Dedifferentiated amniotic fluid mesenchymal stem cell (primary cell): ENCODE data around the gene TMEM19.

ENCODE experiments used
- DNase-seq: peaks from one replicate; pipeline ENCODE4 v3.0.0-alpha.2; 2016; ENCODE audit errors: extremely low spot score

Gene TMEM19

DNA sequence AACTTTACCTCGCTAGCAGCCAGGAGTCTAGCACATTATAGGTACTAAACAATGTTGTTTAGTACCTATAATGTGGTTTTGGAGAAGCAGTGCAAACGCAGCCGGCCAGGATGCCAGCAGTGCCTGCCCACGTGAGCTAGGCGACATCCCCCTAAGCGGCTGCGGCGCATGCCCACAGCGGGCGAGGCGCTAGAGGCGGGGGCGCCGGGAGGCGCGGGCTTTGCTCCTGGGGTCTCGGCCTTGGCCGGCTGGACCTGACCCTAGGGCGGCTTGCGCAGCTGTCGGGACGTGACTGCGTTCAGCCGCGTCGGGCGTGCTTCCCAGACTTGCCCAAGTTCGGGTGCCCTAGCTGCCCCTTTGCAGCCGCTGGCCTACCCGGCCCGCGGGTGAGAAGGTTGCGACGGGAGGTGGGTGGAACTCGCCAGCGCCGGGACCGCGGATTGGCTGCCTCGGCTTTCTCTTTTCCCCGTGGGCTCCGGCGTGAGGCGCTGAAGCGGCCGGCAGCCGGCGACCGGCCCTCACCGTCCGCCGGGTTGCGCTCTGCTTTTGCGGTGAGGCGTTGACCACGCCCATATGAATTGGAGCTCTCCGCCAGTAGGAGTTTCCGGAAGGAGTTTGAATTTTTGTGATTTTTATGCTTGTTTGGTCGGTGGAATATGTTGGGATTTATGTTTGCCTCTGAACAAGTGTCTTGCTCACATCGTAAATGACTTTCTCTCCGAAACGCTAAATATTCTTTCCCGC, at the start of gene TMEM19:
Gene TMEM19, plus strand, starts transcription at position 169 of the 744 bp plus-strand sequence. CDS start 599 bp downstream, outside the sequence.
- DNase-seq, result peak; percentile 86

DNA sequence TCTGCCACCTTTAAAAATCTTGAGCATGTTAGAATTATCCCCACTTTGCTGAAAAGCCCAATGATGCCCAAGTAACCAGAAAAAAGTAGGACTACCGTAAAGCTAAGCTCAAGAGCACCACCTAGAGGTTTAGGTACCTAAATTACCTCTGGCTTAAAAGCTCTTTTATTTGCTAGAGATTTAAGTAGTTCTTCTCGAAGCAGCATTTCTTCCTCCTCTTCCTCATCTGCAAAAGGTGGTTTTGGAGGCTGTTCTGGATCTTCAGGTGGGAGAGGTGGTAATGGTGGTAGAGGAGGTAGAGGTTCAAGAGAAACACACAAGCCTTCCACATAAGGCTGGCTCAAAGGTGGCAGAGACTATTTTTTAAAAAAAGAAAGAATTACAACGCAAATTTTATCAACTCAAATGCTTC, 49.2 kb upstream of the TMEM19 start:
- peak; percentile 68 for DNase-seq

DNA sequence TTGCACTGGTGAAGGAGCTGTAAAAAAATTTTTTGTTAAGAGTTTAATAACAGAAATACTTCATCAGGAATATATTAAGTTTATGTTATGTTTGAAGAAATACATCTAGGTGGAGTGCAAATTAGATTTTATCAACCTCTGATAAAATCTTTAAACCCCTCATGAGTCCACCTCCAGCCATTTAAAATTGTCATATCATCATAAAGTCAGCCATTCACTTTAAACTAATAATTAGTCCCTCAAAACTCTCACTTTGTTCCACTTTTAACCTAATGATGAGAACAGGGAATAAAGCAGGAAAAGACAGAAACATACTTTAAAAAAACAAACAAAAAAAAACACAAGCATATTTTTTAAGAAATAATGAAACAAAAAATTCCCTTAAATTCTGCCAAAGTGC, 47.4 kb upstream of the TMEM19 start:
- no peak for DNase-seq

DNA sequence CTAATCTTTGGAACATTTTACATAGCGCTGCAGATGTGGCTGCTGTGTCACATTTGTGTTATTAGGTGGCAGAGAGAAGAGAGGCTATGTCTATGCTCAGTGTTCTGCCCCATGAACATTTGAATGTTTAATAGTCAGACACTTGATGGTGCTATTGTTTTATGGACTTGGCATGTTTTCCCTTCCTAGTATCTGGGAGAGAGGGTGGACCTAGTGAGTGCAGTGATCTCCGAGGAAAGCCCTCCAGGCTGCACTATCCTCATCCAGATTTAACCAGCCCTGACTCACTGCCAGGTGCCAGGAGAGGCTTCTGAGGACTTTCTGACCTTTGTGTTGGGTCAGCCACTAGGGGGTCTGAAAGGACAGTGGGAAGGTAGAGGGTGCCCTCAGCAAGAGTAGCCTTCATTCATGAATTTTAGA, 46.5 kb upstream of the TMEM19 start:
- no peak for DNase-seq

DNA sequence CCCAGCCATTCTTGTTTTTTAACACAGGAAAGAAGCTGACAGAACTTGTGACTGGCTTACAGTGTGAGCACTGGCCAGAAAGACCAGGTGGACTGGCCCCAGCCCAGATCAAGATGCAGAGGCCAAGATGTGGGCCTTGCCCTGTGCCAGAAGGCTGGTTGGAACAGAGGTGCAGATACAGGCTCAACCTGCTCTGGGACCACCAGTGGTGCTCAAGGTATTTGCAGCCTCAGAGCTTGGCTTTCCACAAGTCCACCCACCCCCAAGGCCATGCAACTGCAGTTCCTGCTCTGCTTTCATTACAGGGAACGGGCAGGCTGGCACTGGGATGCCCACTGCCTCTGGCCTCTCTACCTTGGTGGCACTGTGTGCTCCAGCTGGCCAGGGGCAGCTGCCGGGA, 45.6 kb upstream of the TMEM19 start:
- DNase-seq, result no peak

DNA sequence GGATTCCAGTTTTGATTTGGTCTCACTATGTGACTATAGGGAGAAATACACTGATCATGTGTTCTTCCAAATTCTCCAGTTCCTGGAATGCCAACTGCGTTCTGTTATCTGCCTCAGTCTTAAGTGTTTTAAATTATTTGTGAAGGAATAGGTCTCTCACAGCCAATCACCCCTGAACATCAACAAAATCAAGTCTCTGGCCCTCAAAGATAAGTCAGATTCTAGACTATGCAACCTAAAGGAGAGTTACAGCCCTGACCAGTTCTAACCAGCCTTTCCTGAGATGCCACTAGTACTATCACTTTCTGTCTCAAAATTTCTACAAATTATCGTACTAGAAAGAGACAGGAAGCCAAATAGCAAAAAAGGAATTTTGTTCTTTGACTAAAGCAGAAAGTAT, 44.5 kb upstream of the TMEM19 start:
- DNase-seq, result no peak

DNA sequence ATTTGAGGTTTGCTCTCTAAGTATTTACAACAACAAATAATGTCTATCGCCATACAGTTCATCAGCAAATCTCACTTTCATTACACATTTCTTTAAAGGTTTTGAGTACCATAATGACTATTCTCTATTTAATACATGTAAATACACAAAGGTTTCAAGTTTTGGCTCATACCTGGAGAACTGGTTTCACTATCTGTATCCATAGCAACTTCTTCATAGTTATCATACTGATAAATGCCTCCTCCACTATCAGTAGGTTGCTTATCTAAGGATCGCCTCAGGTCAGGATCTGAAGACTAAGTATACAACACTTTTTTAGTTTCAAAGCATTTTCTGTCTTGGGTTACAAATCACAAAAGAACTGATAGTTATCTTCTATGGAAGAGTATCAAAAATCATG, 43.6 kb upstream of the TMEM19 start:
- no peak for DNase-seq

DNA sequence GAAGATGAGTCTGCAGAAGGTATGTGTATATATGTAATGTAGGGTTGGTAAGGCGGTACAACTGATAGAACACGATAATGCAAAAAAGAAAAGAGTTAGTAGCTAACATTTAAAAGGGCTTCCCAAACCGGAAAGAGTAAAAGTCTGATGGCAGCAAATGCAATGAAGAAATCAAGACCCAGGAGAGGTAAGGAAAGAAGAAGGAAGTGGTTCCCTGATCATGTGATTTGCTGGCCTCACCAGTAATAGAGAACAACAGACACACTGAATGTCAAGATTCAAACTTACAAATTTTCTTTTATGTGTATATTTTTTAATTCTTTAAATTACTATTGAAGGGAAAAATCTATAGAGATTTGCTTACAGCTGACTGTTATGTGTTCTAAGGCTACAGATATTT, 40.6 kb upstream of the TMEM19 start:
- DNase-seq, result no peak

DNA sequence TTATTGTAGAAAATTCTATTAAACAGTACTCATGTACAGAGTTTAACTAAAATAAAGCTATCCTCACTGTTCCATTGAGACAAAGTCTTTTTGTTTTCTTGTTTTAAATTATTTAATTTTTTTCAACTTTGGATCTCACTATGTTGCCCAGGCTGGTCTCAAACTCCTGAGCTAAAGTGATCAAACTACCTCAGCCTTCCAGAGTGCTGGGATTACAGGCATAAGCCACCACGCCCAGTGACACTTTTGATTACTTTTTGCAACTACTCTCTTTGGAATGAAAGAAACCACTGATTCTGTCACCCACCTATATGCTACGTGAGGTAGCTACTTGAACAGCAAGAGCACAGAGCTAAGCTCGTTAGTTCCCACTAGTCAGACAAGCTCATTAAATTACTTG, 39.4 kb upstream of the TMEM19 start:
- no peak for DNase-seq

DNA sequence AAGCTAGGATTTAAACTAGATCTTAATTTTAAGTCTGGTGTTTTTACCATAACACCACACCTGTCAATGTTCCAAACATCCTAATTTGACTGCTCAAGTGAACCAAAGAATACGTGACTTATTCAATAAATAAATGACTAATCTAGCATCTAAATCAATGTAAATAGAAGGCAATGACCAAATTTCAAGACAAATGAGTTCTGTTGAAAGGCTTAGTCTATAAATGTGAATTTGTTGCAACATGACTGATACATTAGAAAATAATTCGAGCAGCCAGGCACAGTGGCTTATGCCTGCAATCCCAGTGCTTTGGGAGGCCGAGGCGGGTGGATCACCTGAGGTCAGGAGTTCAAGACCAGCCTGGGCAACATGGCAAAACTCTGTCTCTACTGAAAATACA, 37.3 kb upstream of the TMEM19 start:
- no peak for DNase-seq

DNA sequence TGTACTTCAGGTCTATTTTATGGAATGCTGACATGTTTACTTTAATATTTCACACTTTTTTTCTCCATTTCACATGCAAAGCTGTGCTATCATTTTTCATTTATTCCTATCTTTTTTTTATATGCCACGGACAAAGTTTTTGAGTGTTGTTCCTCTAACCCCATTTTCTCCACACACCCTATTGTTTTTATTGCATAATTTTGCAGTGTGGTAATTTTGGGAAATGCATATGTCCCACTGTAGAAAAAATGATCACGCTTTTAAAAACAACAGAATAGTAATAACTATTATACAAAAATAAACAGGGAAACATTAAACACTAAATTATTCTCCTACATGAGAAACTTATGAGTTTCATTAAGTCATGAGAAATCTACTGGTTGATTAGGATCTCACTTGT, 36.5 kb upstream of the TMEM19 start:
- no peak for DNase-seq

DNA sequence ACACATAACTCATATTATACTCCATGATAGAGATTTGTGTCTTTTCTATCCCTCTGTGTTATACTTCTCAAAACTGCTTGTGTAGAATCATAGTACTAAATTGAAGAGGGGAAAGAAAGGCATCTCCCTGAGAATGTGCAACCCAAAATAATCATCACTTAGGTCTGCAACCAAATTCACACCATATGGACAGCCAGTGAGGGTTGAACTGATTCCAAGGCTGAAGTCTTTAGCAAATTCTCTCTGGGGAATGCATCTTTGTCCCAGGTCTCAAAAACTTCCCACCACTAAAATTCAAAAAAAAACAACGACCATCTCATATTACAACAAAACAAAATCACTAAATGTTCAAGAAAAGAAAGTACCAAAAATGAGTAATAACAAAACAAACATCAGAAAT, 33.2 kb upstream of the TMEM19 start:
- DNase-seq, result no peak

DNA sequence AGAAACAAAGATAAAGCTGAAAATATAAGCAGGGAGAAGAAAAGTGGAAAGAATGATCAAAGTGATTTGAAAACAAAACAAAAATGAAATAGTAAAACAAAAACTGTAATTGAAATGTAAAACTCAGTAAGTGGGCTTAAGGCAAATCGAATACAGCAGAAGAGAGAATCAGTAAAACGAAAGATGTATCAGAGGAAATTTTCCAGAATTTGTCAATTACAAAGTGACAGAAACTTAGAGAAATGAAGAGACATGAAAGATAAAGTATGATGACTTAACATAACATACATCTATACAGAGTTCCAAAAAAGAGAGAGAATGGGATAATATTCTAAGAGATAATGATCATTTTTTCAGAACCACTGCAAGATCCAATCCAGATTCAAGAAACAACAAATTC, 32.7 kb upstream of the TMEM19 start:
- DNase-seq, result no peak

DNA sequence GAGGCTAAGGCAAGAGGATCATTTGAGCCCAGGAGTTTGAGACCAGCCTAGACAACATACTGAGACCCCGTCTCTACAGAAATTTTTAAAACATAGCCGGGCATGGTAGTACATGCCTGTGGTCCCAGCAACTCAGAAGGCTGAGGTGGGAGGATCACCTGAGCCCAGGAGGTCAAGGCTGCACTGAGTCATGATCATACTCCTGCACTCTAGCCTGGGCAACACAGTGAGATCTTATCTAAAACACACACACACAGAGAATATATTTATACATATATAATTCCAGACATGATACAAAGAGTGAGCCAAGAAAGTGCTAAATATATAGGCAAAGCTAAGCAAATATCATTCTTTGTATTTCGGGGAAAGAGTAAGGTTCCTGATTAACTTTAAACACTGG, 31.7 kb upstream of the TMEM19 start:
- DNase-seq, result no peak

DNA sequence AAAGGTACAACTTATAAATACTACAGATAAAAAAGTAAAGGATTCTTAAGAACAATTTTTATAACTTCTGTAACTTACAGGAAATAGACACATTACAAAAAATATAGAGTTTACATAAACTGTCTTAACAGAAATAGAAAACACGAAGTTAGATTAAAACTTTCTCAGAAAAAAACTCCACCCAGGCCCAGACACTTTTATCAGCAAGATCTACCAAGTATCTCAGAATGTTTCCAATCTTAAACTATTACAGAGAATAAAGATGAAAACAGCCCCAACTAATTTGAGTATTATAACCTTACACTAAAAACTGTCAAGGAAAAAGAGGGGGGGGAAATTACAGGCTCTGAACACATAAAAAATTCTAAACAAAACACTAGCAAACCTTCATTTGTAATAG, 30.4 kb upstream of the TMEM19 start:
- DNase-seq, result no peak

DNA sequence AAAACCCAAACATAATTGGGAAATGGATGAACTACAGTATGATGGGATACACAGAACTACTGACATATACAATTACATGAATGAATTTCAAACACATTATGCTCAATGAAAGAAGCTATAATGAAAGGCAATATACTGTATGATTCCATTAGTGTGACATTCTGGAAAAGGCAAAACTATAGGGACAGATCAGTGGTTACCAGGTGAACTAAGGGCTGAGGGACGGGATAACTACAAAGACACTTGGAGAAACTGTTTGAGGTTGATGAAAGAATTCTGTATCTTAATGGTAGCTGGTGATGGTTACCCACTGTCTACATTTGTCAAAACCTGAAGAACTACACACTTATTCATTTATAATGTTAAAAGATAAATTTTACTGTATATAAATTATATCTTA, 30.0 kb upstream of the TMEM19 start:
- no peak for DNase-seq

DNA sequence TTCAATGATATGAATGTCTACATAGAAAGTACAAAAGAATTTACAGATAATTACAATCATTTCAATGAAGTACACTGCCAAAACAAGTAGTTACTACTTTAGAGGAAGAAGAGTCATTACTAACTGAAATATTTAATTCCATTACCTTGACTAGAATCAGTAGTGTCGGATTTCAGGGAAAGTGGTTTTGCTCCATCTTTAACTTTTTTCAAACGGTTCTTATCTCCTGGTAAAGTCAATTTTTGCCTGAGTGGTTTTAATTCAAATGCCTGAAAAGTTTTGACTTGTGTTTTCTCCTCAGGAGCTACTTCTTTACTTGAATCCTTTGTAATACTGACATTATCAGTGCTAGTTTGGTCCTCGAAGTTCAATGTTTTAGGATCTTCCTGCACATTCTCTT, 29.1 kb upstream of the TMEM19 start:
- DNase-seq, result no peak

DNA sequence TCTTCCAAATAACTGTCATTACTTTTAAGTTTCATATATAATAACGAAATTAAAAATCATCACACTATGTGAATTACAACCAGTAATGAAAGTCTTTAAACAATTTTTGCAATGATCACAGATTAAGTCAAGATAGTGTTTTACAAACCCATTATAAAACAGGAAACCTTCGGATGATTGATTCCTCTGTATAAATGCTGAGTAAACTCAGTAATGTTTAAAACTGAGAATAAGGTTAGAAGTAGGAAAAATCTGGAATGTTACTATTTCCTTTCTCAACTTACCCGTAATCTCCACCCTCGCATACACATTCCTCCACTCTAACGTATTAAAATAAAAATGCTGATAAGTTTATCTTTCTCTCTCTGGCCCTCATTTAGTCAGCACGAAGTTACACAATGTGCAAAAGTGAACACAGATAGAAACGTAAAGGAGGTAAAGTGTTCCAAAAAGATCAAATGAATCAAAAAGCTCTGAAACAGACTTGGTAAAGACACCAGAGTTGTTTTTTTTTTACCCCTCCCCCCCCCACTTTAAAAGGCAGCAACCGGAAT, 23.8 kb upstream of the TMEM19 start:
- peak; percentile 62 for DNase-seq

DNA sequence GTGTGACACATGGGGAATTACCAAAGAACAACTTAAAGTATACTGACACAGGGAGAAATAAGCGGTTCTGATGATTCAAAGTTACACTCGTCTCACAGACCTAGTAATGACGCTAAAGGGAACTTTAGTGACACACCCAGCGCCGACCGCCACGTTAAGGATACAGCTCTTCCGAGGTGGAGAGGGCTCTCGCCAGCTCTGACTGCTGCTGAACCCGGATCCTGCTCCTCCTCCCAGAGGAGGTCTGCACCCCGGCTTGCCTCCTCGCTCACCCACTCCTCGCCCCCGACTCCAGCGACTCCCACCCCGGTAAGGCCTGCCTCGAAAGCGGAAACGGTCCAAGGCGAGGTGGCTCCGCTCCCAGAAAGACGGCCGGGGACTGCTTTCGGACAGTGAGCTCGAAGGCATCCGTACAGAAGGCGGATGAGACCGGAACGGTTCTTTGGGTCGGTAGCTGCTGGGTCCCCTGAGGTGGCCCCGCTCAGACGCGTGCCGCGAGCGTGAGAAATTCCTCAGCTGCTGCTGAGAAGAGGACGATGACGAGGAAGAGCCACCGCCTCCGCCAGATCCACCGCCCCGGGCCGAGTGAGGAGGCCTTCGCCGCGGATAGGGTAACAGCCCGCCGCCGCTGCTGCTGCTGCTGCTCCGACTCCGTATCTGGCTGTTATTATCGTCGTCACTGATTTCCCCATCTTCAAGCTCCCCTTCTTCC, 22.9 kb upstream of the TMEM19 start:
- DNase-seq, result peak; percentile 63

DNA sequence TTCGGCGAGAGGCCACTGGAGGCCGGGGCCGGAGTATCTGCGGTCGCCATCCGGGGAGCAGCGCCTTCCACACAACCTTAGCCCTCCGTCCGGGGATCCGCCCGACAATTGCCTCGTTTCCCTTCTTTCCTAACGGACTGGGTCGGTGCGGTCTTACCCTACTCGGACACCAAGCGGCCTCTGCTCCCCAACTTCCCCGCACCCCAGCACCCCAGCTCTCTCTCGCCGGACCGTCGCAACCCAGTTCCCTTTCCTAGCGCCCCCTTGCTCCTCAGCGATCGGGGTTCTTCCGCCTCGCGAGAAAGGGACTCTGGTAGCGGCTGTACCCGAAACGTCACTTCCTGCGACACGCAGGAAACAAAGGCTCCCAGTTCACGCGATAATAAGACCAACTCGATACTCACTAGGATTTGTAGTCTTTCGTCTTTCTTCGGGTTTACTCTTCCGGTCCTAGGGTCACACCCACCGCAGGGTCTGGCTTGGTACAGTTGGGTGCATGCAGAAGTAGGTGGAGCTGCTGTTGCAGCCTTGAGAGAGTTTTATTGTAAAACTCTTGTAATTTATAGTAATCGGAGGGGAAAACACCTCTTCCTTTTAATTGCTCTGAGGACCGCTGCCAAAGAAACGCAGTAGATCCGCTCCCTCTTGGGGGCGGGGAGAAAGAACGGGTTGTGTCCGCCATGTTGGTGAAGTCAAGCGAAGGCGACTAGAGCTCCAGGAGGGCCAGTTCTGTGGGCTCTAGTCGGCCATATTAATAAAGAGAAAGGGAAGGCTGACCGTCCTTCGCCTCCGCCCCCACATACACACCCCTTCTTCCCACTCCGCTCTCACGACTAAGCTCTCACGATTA, 22.1 kb upstream of the TMEM19 start, which contains the start of the genes THAP2 and ZFC3H1:
Gene THAP2, plus strand, starts transcription at position 741 of the 850 bp plus-strand sequence. CDS start 209 bp downstream, outside the sequence.
Gene ZFC3H1, minus strand, starts transcription at position 288 of the 850 bp plus-strand sequence. Its CDS starts 238 bp downstream, at position 50.
- DNase-seq, result peak; percentile 100

DNA sequence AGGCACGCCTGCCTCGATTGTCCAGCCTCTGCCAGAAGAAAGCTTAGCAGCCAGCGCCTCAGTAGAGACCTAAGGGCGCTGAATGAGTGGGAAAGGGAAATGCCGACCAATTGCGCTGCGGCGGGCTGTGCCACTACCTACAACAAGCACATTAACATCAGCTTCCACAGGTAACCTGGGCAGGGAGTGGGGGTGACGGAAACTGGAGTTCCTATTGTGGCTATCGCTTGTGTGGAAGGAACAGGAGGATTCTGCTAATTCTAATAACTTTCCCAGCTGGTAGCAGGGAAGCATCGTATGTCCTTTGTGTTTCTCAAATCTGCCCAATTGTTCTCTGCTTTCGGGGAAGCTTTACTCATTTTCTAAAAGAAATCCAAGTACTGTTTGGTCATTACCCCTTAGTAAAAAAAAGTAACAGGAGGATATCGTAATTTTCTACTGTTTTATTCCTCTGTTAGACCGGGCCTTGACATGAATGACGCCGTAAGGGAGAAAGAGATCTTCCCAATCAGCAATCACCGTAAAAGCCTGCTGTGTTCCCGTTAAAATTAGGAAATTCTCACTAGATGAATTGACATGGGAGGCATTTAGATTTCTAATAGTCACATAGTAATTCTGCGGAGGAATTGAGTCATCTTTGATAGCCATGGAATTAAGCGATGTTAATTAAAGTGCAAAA, 21.3 kb upstream of the TMEM19 start:
- no peak for DNase-seq
